DMS153 treated with DMSO at 0.1 percent for 48 hours (cell line): Measurements from ENCODE around the gene CUX1.

ENCODE experiments used
- DNase-seq: peaks from one replicate; lab custom pipeline; 2025; ENCODE audit not compliant: unreplicated experiment; lab: John Stamatoyannopoulos, UW

Gene CUX1

DNA sequence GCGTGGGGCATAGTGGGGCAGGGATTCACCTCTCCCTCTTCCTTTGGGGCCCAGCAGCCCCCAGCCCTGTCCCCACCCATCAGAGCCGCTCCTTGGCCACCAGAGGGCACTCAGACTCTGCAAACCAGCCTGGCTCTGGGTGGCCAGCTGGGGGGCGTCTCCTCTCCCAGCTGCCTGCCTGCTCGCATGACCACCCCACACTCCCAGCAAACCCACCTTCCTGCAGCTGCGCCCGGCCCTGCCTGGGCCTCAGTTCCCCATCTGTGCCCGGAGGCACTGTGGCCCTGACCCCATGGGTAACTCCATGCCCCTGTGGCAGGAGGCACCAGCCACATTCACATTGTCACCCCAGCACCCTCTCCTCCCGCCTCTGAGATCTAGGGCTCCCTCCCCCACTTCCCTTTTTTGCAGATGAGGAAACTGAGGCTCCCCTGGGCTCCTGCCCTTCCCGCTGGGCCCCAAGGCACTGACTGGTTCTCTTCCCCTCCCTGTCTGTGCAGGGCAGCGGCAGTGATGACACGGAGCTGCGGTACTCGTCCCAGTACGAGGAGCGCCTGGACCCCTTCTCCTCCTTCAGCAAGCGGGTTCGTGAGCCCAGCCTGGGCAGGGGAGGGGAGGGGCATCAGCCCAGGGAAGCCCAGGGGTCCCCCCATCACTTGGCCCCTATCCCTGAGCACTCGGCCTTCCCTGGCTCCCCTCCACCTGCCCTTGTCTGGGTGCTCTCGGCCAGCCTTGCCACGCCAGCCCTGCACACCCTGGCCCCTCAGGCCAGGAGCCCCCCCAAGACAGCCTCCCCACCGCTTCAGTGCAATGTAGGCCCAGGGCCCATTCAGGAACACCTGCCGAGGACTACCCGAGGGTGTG is 462.3 kb downstream of the CUX1 start:
- peak; percentile 16 for DNase-seq

DNA sequence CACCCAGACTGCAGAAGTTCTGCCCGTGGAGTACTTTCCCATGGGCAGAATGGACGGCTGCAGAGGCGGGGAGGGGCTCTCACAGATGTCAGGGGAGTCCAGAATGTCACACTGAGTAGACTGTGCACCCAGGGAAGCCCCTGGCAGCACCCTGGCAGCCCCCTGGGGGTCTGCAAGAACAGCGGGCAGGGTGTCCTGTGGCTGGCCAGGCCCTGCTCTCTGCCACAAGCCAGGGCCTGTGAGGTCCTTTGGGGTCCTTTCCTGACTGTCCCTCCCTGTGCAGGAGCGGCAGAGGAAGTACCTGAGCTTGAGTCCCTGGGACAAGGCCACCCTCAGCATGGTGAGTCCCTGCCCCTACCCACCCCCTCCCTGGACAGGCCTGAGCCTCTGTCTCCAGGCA is 463.1 kb downstream of the CUX1 start:
- DNase-seq: no peak

DNA sequence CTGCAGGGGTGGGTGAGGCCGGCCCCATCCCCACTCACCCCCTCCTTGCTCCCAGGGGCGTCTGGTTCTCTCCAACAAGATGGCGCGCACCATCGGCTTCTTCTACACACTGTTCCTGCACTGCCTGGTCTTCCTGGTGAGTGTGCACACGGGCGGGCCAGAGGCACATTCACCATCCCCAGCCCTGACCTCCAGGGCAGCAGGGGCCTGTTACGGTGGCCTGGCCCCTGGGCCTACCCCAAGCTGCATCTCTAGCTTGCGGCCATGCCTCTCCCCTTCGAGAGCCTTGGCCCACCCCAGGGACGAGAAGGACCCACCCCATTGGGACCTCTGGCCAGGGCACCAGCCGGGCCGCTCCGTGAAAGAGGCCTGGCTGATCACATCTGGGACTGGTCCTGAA is 464.4 kb downstream of the CUX1 start:
- no peak for DNase-seq

DNA sequence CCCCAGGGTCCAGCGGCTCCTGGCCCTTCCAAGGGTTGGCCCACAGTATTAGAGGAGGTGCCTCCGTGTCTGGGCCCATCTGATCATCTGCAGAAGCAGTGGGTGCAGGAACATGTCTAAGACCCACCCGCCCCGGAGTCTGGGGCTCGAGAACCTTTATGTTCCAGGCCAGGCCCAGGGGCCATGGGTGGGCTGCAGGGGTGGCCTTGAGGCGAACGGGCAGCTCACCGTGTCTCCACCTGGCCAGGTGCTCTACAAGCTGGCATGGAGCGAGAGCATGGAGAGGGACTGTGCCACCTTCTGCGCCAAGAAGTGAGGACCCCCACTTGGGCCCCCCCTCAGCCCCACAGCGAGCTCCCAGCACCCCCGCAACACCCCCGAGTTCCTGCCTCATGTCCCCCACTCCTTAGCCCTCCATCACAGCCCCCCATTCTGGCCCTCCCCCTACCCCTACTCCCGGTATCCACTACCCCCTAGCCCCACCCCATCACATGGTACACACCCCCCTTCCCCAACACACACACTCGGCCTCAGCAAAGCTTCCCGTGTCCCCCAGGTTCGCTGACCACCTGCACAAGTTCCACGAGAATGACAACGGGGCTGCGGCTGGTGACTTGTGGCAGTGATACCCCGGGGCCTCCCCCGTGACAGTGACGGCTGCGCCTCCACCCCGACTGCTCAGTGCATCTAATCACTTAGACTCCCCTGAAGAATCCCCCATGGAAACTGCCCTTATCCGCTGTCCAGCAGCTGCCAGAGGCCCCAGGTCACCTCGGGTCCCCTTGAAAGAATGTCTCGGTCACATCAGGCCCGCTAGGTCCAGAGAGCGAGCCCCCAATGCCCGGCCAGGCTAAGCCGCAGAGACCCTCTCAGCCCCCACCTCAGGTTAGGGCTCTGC is 465.3 kb downstream of the CUX1 start:
- DNase-seq: no peak

DNA sequence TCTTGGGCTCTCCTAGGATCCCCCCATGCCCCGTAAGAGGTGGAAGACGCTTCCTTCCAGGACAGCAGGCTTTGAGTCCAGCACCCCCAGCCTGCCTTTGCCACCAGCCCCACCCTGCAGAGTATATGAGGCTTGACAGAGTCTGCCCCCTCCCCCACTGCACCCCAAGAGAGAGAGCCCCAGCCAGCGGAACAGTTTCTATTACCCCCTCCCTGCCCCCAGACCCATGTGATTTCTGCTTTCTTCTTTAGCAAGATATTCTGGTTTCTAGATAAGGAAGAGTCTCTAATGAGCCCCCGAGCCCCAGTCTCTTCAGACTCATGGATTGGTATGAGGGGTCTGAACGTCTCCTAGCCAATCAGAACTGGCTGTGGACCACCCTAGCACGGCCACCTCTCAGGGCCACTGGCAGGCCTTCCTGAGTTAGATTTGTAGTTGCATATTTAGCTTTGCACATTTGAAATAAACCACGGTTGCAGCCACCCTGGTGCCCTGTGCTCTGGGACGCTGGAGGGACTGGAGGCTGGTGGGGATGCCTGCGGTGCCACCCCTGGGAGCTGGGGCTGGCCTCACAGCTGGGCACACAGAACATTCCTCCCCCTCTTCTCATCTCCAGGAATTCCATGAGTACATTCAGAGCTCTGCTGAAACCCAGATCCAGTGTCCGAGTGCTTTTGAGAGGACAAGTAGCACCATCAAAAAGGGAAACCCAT is 466.2 kb downstream of the CUX1 start:
- no peak for DNase-seq

DNA sequence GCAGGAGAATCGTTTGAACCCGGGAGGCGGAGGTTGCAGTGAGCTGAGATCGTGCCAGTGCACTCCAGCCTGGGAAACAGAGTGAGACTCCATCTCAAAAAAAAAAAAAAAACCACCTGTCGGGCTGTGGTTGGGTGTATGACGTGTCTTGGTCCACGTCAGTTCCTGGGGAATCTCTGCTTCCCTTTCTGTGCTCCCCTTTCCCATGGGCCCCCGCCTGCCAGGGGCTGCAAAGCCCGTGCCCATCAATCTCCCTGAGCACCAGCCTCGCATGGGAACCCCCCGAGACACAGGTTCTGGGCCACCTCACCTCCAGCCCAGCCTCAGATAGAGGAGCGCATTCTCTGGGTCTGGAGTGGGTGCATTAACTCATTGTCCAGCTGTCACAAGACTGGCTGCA is 467.0 kb downstream of the CUX1 start:
- DNase-seq: no peak

DNA sequence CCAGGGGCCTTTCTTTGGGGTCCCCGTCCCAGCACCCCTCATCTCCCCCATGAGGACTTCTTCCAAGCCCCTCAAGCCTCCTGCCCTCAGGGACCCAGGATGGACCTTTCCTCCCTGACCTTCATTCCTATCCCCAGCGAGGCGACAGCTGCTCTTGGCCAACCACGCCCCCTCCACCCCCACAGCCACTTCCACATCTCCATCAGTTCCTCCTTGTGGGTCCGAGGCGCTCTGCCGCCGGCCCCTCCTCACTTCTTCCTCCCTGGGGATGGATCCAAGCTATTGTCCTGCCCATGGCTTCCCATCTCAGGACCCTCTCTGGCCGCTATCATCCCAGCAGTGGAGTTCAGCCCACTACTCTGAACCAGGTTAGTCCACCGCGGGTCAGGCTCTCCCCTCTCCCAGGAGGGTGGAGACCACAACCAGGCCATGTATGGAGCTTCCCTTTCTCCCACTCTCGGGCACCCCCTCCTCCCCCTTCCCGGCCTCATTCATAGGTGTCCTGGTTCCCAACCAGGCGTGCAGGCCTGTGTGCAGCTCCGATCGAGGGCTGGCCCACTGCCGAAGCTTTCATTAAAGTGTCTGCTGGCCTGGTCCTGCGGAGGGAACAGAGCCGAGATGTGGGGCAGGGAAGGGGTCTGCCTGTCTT is 467.6 kb downstream of the CUX1 start:
- DNase-seq: no peak

DNA sequence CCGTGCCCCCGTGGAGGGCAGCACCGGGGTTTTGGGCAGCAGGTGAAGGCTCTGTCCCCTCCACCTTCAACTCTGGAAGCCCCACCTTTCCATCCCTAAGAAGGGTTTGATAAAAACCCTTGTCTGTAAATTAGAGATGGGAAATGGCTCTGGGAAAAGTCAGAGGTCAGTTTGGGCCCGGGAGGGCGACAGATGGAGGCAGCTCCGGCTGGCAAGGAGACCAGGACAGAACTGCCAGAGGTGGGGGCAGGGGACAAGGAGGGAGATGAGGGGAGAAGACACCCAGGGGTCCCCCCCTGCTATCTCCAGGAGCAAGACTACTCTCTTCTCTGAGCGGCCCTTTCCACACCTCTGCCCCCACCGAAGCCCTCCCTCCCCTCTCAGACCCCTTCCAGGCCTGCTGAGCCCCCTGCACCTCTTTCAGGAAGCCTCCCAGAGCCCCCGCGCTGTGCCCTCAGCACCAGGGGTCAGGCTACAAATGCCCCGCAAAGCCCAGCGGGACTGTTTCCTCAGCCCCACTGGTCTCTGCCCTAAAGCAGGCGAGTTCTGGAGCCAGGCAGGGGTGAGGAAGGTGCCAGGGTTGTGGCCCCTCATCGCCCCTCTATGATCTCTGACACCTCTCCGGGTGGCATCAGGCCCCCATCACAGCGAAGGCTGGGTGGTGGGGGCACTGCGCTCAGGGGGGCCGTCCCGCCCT is 468.3 kb downstream of the CUX1 start:
- no peak for DNase-seq

DNA sequence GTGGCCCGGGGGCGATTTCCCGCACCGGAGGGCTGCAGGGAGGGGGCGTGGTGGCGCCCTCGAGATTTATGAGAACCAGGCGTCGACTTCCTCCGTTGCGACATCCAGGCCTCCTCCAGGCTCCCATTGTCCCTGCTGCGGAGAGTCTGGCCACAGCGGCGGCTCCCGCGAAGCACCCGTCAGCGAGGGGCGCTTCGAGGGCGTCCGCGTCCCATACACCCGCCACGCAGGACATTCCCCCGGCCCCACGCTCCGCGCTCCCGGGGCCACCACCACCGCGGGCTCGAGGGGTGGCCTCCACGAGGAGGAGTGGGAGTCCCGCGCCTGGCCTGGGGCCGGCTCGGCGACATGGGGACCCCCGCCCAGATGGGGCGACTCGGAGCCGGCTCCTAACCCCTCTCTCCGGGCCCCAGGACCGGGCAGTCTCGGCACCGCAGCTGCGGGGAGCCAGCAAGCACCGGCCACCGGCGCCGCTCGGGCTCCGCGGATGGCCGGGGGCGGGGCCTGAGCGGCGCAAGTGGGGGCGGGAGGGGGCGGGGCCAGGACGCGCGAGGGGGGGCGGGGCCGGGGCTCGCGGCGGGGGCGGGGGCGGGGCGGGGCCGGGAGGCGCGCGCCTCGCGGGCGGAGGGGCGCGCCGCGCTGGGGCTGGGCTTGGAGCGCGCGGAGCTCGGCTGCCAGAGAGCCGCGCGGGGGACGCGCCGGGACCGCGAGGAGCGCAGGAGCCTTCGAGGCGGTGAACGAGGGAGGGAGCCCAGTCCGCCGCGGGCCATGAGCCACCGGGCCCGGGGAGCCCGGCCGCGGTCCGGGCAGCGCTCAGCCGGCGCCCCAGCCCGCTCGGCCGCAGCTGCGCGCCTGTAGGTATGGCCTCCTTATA is 469.0 kb downstream of the CUX1 start, which contains the start of gene SH2B2:
Gene SH2B2, plus strand, starts transcription at position 632 of the 874 bp plus-strand sequence. CDS start 13,683 bp downstream, outside the sequence.
- DNase-seq: peak; percentile 12

DNA sequence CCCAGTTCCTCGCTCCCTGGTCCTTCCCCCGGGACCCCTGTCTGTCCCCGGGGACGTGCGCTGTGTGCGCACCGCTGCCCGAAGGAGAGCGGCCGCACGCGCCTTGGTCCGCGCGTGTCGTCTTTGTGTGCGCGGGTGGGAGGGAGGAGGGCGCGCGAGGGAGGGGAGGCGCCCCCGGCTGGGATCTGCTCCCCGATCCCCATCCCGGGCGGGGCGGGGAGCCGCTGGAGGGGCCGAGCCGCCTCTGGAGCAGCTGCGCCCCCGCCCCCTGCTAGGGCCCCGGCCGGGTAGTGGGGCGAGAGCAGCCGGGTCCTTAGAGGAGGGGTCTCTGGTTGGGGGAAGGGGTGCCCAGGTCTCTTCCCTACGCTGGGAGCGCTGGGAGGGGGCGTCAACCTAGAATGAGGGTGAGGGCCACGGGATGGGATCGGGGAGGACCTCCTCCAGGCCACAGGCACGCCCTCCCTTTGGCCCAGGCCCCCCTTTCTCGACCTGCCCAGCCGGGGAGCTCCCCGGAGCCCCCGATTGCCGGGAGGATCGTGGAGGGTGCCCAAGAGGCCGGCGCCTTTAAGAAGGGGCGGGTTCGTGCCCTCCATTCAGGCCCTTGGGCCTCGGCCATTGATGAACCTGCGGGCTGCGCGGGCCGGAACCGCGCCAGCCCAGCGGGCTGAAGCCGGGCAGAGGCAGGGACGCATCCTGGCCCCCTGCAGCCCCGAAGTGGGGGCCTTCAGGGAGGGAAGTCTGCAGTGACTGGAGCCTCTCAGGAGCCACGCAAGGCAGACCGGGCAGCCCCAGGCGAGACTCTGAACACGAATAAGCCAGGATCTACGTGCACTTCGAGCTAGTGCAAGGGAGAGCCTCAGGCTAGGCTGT is 469.9 kb downstream of the CUX1 start:
- no peak for DNase-seq

DNA sequence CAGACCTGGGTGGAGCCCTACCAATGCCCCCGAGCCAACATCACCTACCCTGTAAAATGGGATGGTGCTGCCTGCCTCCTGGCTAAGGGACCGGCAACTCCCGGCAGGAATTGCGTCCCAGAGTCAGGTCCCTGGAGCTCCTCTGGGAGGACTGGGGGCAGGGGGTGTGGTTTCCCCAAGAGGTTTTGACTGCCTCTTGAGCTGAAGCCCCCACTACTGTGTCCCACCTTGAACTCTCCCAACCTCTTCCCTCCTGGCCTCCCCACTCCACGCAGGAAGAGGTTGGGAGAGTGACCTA is 470.5 kb downstream of the CUX1 start:
- DNase-seq: no peak

DNA sequence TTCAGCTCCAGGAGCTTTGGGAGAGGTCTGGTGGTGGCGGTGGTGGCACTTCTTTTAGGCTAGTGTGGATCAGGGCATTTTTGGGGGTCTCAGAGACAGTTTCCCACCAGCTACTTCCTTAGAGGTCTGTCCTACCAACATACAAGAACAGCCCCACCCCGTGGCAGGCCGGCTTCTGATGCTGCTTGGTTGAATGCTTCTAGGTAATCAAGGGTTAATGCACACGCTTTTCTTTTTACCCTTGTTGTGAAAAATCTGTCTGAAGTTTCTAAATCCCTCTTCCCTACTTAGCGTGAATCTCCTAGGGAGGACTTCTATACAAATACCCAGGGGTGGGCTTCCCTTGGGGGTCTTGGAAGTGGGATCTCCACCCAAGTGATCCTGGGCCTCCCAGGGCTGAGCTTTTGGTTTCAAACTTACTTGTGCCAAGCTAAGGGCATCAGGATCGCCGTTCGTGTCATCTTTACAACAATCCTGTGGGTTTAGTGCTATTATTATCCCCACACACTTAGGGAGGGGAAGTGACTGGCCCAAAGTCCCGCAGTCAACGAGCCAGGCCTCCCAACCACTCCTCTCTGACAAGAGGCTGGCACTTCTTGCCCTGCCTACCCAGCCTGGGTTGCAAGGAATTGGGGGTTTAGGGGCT is 471.0 kb downstream of the CUX1 start:
- no peak for DNase-seq

DNA sequence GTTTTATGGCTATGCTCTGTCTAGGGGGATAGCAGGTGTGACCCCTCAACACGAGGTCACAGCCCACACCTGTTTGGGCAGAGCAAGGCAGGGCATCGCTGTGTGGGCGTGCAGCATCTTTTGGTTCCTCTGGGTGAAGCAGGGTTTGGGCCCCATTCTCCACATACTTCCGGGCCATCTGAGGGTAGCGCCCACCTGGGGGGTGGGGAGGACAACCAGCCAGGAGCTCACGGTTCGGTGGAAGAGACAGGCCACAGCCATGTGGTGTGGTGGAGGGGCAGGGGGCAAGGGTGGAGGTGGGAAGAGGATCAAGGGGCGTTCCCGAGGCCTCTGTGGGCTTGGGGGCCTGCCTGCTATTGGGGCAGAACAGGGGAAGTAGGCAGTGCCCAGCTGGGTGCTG is 471.6 kb downstream of the CUX1 start:
- DNase-seq: no peak

DNA sequence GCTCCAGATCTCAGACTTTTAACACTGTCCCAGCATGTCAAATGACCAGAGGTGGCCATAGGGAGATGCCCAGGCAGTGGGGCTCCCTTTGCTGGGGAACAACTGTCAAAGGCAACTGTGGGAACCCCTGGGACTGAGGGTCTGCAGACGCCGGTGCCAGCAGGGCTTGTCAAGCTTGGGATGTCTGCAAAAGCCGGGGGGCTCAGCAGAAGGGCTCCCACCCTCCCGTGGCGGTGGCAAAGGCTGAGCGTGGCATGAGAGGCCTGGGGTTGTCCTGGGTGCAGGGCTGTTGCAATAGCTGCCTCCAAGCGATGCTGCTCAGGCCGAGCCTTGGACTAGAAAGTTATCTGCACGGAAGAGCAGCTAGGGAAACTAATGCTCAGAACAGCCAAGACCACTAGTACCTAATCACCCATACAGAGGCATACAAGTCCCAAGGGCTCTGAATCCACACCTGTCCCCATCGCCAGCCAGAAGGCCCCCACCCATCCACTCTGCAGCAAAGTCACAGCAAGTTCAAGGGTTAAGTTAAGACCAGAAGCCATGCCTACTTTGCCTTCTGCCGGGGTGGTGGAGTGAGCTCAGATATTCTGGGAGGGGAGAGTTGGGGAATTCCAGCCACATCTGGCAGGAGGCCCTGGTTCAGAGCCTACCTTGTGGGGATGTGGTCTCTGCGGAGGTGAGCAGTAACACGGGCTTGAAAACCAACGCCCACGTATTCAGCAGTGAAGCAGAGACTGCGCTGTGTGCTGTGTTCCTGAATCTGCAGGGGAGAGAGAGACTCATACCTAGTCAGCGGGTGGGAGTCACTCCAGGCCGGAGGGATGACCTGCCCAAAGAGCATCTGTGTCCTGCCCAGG is 473.9 kb downstream of the CUX1 start:
- no peak for DNase-seq

DNA sequence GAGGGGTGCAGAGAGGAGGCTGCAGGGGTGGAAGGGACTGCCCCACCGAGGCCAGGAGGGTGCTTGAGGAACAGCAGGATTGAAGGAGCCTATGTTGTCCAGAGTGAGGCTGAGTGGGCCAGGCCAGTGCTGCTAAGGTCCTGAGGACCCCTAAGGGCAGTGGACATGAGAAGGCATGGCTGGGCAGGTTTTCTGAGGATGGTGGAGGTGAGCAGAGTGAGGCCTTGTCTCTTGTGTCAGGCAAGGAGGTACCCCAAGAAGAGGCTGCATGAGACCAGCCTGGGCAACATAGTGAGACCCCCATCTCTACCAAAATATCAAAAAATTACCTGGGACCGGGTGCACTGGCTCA is 474.5 kb downstream of the CUX1 start:
- DNase-seq: no peak

DNA sequence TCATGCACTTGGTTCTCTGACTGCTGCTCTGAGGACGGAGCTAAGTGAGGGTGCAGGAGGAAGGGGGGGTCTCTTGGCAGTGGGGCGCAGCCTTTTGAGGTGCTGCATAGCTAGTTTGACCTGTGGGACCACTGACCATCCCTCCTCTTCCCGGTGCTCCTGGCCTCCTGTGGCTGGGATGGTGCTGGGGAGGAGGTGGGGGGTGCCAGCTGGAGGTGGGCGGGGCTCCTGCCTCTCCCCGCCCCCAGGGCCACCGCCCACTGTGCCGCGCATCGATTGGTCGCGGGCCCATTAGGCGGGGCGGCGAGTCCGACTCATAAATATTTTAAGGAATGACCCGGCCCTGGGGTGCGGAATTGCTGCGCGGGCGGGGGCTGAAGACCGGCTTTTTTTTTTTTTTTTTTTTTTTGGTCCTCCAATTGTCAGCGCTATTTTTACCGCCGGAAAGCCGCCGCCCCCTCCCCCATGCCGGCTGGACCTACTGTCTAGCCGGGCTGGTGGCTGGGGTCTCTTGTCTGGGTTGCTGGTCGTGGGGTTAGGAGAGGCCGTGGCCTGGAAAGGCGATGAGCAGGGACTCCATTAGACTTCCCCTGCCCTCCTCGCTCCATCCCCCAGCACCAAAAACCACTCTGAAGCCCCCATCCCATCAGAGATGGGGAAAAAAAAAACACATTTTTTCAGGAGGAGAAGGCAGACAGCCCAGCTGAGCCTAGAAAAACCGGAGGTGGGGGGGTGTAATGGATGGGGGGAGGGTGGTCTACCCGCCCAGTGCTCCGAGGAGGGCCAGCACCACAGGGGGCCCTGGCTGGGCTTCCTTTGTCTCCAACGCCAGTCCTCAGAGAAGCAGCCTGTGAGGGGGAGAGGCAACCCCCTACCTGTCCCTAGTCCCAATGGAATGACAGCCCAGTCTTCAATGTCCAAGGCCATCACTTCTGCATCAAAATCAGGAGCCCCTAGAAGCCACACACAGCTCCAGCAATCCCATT is 475.7 kb downstream of the CUX1 start:
- DNase-seq: no peak
